ENCODE data around the gene RSRC2. TPM values are rescaled to one million over a fixed set of nuclear protein-coding genes. Genes with fewer than 3 reads are reported as not detected.
A peak's percentile ranks its signal among the peaks of the same experiment; 100 is the strongest.

Gene RSRC2
- total and polyA plus RNA-seq, 9 of the 15 experiments (the other 6 are each of a cell fraction or from before 2014, with no cell fraction given), result 52.6 to 123 (median 80.3) TPM

DNA sequence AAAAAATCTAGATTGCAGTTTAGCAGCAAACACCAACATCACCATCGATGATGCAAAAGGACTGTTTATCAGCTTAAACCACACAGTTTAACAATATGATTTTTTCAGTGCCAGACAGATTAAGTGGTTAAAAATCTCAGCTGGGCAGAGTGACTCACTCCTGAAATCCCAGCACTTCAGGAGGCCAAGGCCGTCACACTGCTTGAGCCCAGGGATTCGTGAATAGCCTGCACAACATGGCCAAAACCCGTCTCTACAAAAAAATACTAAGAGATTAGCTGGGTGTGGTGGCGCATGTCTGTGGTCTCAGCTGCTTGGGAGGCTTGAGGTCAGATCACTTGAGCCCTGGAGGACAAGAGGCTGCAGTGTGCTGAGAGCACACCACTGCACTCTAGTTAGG, 8.9 kb downstream of the RSRC2 start (continued):
- TF ChIP-seq, protein P1, sequence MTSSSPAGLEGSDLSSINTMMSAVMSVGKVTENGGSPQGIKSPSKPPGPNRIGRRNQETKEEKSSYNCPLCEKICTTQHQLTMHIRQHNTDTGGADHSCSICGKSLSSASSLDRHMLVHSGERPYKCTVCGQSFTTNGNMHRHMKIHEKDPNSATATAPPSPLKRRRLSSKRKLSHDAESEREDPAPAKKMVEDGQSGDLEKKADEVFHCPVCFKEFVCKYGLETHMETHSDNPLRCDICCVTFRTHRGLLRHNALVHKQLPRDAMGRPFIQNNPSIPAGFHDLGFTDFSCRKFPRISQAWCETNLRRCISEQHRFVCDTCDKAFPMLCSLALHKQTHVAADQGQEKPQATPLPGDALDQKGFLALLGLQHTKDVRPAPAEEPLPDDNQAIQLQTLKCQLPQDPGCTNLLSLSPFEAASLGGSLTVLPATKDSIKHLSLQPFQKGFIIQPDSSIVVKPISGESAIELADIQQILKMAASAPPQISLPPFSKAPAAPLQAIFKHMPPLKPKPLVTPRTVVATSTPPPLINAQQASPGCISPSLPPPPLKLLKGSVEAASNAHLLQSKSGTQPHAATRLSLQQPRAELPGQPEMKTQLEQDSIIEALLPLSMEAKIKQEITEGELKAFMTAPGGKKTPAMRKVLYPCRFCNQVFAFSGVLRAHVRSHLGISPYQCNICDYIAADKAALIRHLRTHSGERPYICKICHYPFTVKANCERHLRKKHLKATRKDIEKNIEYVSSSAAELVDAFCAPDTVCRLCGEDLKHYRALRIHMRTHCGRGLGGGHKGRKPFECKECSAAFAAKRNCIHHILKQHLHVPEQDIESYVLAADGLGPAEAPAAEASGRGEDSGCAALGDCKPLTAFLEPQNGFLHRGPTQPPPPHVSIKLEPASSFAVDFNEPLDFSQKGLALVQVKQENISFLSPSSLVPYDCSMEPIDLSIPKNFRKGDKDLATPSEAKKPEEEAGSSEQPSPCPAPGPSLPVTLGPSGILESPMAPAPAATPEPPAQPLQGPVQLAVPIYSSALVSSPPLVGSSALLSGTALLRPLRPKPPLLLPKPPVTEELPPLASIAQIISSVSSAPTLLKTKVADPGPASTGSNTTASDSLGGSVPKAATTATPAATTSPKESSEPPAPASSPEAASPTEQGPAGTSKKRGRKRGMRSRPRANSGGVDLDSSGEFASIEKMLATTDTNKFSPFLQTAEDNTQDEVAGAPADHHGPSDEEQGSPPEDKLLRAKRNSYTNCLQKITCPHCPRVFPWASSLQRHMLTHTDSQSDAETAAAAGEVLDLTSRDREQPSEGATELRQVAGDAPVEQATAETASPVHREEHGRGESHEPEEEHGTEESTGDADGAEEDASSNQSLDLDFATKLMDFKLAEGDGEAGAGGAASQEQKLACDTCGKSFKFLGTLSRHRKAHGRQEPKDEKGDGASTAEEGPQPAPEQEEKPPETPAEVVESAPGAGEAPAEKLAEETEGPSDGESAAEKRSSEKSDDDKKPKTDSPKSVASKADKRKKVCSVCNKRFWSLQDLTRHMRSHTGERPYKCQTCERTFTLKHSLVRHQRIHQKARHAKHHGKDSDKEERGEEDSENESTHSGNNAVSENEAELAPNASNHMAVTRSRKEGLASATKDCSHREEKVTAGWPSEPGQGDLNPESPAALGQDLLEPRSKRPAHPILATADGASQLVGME (CRISPR knock-in tag; IDR thresholded peaks at IDR 0.05), result no peak
- no peak for TF ChIP-seq ARID2 (IDR thresholded peaks at IDR 0.05)
- TF ChIP-seq CREB1 (IDR thresholded peaks at IDR 0.05), result no peak
- TF ChIP-seq CREB1 (CRISPR knock-in tag; IDR thresholded peaks at IDR 0.05), result no peak
- TF ChIP-seq, protein P2, sequence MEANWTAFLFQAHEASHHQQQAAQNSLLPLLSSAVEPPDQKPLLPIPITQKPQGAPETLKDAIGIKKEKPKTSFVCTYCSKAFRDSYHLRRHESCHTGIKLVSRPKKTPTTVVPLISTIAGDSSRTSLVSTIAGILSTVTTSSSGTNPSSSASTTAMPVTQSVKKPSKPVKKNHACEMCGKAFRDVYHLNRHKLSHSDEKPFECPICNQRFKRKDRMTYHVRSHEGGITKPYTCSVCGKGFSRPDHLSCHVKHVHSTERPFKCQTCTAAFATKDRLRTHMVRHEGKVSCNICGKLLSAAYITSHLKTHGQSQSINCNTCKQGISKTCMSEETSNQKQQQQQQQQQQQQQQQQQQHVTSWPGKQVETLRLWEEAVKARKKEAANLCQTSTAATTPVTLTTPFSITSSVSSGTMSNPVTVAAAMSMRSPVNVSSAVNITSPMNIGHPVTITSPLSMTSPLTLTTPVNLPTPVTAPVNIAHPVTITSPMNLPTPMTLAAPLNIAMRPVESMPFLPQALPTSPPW (CRISPR knock-in tag; IDR thresholded peaks at IDR 0.05), result 0 out of 2 replicates have a peak, but pooled peaks have one; percentile 22
- TF ChIP-seq POLR2G (IDR thresholded peaks at IDR 0.05; ENCODE audit: low read depth, low read length), result no peak
- TF ChIP-seq, protein P3, sequence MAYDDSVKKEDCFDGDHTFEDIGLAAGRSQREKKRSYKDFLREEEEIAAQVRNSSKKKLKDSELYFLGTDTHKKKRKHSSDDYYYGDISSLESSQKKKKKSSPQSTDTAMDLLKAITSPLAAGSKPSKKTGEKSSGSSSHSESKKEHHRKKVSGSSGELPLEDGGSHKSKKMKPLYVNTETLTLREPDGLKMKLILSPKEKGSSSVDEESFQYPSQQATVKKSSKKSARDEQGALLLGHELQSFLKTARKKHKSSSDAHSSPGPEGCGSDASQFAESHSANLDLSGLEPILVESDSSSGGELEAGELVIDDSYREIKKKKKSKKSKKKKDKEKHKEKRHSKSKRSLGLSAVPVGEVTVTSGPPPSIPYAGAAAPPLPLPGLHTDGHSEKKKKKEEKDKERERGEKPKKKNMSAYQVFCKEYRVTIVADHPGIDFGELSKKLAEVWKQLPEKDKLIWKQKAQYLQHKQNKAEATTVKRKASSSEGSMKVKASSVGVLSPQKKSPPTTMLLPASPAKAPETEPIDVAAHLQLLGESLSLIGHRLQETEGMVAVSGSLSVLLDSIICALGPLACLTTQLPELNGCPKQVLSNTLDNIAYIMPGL (CRISPR knock-in tag; IDR thresholded peaks at IDR 0.05), result no peak
- TF ChIP-seq TEAD4 (IDR thresholded peaks at IDR 0.05; ENCODE audit: low read length), result peak; percentile 56
- TF ChIP-seq TEAD4 (CRISPR knock-in tag; IDR thresholded peaks at IDR 0.05; ENCODE audit: borderline replicate concordance), result no peak
- no peak for TF ChIP-seq C11orf30 (IDR thresholded peaks at IDR 0.05; ENCODE audit: low read depth)
- TF ChIP-seq, protein P4, sequence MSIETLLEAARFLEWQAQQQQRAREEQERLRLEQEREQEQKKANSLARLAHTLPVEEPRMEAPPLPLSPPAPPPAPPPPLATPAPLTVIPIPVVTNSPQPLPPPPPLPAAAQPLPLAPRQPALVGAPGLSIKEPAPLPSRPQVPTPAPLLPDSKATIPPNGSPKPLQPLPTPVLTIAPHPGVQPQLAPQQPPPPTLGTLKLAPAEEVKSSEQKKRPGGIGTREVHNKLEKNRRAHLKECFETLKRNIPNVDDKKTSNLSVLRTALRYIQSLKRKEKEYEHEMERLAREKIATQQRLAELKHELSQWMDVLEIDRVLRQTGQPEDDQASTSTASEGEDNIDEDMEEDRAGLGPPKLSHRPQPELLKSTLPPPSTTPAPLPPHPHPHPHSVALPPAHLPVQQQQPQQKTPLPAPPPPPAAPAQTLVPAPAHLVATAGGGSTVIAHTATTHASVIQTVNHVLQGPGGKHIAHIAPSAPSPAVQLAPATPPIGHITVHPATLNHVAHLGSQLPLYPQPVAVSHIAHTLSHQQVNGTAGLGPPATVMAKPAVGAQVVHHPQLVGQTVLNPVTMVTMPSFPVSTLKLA (conservative IDR thresholded peaks at IDR 0.05), result peak in 1 of 2 experiments; percentile 43; a peak in 1 of 4 replicates
- no peak for TF ChIP-seq BCL6 (CRISPR knock-in tag; IDR thresholded peaks at IDR 0.05)
- TF ChIP-seq SMAD4 (CRISPR knock-in tag; conservative IDR thresholded peaks at IDR 0.05), result peak; percentile 40; the same call in 1 of the 2 replicates
- TF ChIP-seq TCF3 (CRISPR knock-in tag; IDR thresholded peaks at IDR 0.05), result peak; percentile 52
- no peak for TF ChIP-seq ZNF696 (CRISPR knock-in tag; conservative IDR thresholded peaks at IDR 0.05)
- TF ChIP-seq NFATC3 (IDR thresholded peaks at IDR 0.05), result no peak
- no peak for TF ChIP-seq NR2F6 (CRISPR knock-in tag; IDR thresholded peaks at IDR 0.05)
- no peak for TF ChIP-seq THRAP3 (IDR thresholded peaks at IDR 0.05; ENCODE audit: borderline replicate concordance)
- no peak for TF ChIP-seq PHB (CRISPR knock-in tag; IDR thresholded peaks at IDR 0.05)

All from K562 (cell line).